Measurements from ENCODE around the gene AQP1. TPM values are rescaled to one million over a fixed set of nuclear protein-coding genes. Genes with fewer than 3 reads are reported as not detected.

The AQP1 gene
- total and polyA plus RNA-seq, 2 experiments from 2014 or later, result 35.6 to 51.1 TPM

DNA sequence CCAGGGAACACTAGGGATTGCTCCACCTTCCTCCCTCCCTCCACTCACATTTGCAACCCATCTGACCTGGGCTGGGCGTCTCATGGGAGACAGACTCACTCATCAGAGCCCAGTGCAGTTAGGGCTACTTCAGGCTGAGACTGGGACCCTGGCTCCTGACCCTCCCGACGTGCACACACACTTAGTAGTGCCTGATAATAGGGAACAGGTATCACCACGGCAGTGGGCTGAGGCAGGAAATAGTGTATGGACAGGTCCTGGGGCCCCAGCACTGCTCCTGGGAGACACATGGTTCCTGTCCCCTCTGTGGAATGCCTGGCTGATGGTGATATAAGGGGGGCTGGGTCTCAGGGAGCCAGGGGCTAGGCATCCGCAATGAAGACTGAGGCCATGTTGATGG lies 14.3 kb downstream of the AQP1 start:
- no peaks in the 10 kb centered on the region for H3K9me3 ChIP-seq (ENCODE audit: low read depth)
- TF ChIP-seq, protein P1, sequence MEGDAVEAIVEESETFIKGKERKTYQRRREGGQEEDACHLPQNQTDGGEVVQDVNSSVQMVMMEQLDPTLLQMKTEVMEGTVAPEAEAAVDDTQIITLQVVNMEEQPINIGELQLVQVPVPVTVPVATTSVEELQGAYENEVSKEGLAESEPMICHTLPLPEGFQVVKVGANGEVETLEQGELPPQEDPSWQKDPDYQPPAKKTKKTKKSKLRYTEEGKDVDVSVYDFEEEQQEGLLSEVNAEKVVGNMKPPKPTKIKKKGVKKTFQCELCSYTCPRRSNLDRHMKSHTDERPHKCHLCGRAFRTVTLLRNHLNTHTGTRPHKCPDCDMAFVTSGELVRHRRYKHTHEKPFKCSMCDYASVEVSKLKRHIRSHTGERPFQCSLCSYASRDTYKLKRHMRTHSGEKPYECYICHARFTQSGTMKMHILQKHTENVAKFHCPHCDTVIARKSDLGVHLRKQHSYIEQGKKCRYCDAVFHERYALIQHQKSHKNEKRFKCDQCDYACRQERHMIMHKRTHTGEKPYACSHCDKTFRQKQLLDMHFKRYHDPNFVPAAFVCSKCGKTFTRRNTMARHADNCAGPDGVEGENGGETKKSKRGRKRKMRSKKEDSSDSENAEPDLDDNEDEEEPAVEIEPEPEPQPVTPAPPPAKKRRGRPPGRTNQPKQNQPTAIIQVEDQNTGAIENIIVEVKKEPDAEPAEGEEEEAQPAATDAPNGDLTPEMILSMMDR (IDR thresholded peaks at IDR 0.05; ENCODE audit: low read depth, low read length), result no peak
- peaks cover 58% of the 10 kb centered on the region for H3K4me1 ChIP-seq (ENCODE audit: low read depth)
- H3K36me3 ChIP-seq, result no peaks in the 10 kb centered on the region
- no peaks in the 10 kb centered on the region for H3K27me3 ChIP-seq
- no peak overlapping the region for H3K4me3 ChIP-seq
- no peak overlapping the region for H3K27ac ChIP-seq
- no peak for DNase-seq (ENCODE audit: low read depth in 1 of 2, low spot score in 1 of 2)

DNA sequence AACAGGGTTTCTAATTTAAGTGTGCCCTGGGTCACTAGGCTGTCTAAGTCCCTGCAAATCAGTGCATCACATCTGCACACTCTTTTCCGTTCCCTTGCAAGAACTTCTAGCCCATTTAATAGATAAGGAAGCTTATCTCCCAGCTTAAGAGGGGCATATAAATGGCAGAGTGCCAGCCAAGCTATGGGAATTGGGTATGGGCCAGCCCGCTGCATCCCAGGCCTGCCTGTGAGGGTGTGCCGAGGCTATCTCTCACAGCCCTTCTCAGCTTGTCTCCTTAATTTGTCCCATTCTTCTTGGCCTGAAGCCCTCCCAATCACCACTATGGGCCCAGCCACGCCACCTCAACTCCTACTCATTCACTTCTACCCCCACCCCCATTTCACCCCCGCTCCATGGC lies 14.7 kb downstream of the AQP1 start:
- TF ChIP-seq, protein P1 (IDR thresholded peaks at IDR 0.05; ENCODE audit: low read depth, low read length), result no peak
- Histone ChIP-seq H3K36me3 (no peaks in the 10 kb centered on the region), H3K4me3 (no peak overlapping the region), H3K4me1 (ENCODE audit: low read depth) (peaks cover 59% of the 10 kb centered on the region), H3K27ac (no peak overlapping the region), H3K9me3 (ENCODE audit: low read depth) (no peaks in the 10 kb centered on the region), H3K27me3 (no peaks in the 10 kb centered on the region)
- DNase-seq (ENCODE audit: low read depth in 1 of 2, low spot score in 1 of 2), result no peak

DNA sequence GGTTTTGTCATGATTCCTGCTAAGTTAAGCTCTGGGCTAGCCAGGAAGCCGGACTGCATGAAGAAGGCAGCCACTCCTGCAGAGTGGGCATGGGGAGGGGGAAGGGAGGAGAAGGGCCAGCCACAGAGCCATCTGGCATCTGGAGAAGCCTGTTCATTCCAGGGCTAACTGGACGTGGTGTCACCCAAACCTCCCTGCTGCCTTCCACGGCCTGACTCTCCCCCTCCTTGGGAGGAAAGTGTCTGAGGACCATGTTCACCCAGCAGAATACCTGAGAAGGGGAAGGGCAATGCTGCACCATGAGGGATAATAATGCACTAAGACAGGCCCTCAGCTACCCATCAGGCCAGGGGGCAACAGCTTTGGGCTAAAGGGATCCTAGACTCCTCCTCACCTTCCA lies 15.4 kb downstream of the AQP1 start:
- Histone ChIP-seq H3K4me3 (no peak overlapping the region), H3K4me1 (ENCODE audit: low read depth) (peaks cover 59% of the 10 kb centered on the region), H3K9me3 (ENCODE audit: low read depth) (no peaks in the 10 kb centered on the region), H3K36me3 (no peaks in the 10 kb centered on the region), H3K27me3 (no peaks in the 10 kb centered on the region), H3K27ac (no peak overlapping the region)
- TF ChIP-seq, protein P1 (IDR thresholded peaks at IDR 0.05; ENCODE audit: low read depth, low read length), result no peak
- DNase-seq (ENCODE audit: low read depth in 1 of 2, low spot score in 1 of 2), result no peak

DNA sequence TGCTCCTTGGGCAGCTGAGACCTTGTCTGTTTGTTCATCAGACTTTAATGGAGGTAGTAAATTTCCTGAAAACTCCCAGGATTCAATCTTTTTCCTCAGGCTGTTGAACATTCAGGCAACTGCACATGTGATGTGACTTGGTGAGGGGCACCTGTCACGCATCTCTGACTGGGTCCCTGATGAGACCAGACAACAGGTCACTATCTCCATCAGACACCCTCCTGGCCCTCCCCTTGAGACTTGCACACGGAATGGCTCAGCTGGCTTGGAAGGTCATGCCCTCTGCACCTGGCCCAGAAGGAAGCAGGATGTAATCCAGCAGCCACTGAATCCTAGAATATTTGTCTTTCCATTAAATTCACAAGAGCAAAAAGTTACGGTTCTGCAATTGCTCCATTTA lies 15.9 kb downstream of the AQP1 start:
- Histone ChIP-seq H3K36me3 (no peaks in the 10 kb centered on the region), H3K9me3 (ENCODE audit: low read depth) (no peaks in the 10 kb centered on the region), H3K27ac (no peak overlapping the region), H3K4me1 (ENCODE audit: low read depth) (peaks cover 59% of the 10 kb centered on the region), H3K27me3 (no peaks in the 10 kb centered on the region), H3K4me3 (no peak overlapping the region)
- TF ChIP-seq, protein P1 (IDR thresholded peaks at IDR 0.05; ENCODE audit: low read depth, low read length), result no peak
- DNase-seq (ENCODE audit: low read depth in 1 of 2, low spot score in 1 of 2), result no peak

DNA sequence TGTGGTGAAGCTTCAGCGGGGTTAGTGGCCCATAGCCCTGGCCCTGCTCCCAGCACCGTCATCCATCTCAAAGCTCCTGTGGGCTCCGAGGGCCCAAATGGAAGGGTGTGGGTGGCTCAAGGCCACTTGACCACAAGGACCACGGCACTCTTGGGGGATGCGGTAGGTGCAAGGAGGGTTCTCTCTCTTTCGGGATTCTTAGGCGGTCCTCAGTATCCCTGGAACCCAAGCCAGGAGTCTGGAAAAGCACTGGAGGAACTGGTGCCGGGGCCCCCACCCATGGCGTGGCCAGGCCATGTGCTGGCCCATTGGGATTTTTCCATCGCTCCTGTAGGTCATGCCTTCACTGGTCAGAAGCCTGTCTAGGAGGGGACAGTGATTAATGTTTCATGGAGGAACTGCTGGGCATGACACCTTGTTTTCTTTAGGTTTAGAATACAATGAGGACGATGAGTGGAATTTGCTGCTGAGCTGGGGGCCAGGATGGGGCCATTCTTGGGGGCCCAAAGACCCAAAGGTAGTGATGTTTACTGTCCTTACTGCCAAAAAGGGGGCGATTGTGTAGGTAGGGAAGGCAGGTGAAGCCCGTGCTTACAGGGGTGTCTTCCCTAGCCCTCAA lies 16.7 kb downstream of the AQP1 start:
- H3K27me3 ChIP-seq, result no peaks in the 10 kb centered on the region
- H3K4me1 ChIP-seq (ENCODE audit: low read depth), result peaks cover 54% of the 10 kb centered on the region
- no peak overlapping the region for H3K4me3 ChIP-seq
- TF ChIP-seq, protein P1 (IDR thresholded peaks at IDR 0.05; ENCODE audit: low read depth, low read length), result no peak
- H3K27ac ChIP-seq, result no peak overlapping the region
- no peak for DNase-seq (ENCODE audit: low read depth in 1 of 2, low spot score in 1 of 2)
- no peaks in the 10 kb centered on the region for H3K9me3 ChIP-seq (ENCODE audit: low read depth)
- no peaks in the 10 kb centered on the region for H3K36me3 ChIP-seq
